Measurements from ENCODE around the gene NCKIPSD.

NCKIPSD gene

DNA sequence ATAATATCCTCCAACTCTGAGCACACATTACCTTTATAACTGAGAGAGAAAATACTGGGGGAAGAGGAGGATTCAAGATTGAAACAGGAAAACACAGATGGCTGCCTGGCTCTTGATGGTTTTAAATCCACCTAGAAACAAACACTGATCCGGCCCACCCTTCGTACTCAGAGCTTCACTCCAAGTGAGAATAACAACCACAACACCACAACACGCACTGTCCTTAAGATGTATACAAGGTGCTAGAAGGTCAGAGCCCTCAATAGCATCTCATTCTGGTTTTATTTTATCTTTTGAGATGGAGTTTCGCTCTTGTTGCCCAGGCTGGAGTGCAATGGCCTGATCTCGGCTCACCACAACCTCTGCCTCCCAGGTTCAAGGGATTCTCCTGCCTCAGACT, 21.4 kb upstream of the NCKIPSD start:
- POLR2A ChIA-PET (ENCODE audit: low non-redundant PET) = no interaction called here
- peak overlapping the region; percentile 98 for H3K27ac ChIP-seq

DNA sequence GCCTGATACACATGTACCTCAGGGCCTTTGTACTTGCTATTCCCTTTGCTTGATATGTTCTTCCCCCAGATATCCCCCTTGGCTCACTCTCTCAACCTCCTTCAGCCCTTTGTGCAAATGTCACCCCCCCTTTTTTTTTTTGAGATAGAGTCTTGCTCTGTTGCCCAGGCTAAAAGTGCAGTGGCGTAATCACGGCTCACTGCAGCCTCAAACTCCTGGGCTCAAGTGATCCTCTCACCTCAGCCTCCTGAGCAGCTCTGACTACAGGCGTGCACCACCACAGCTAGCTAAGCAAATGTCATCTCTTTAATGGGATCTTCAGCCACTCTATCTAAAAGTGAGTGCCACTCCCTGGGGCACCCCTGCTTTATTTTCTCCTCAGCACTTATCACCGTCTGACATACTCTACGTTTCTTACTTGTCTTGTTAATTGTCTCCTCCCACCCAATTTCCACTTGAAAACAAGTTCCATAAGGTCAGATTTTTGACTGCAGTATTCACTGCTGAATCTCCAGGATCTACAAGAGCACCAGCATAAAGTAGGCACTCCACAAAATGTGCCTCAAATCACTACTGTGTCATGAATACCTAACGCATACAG, 16.7 kb upstream of the NCKIPSD start:
- POLR2A ChIA-PET (ENCODE audit: low non-redundant PET) = no interaction called here
- CTCF ChIA-PET = no interaction called here
- TF ChIP-seq, protein P1, sequence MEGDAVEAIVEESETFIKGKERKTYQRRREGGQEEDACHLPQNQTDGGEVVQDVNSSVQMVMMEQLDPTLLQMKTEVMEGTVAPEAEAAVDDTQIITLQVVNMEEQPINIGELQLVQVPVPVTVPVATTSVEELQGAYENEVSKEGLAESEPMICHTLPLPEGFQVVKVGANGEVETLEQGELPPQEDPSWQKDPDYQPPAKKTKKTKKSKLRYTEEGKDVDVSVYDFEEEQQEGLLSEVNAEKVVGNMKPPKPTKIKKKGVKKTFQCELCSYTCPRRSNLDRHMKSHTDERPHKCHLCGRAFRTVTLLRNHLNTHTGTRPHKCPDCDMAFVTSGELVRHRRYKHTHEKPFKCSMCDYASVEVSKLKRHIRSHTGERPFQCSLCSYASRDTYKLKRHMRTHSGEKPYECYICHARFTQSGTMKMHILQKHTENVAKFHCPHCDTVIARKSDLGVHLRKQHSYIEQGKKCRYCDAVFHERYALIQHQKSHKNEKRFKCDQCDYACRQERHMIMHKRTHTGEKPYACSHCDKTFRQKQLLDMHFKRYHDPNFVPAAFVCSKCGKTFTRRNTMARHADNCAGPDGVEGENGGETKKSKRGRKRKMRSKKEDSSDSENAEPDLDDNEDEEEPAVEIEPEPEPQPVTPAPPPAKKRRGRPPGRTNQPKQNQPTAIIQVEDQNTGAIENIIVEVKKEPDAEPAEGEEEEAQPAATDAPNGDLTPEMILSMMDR (conservative IDR thresholded peaks at IDR 0.05; ENCODE audit: low read depth) = no peak
- H3K27ac ChIP-seq = no peak overlapping the region
- no peak for DNase-seq (ENCODE audit: low spot score)

More for the DNA sequence above, 21.4 kb upstream of the NCKIPSD start:
- CTCF ChIA-PET = interaction anchor here (0.8 kb wide), 1 partner anchor 22 kb away, joined by 4 read pairs; no protein-coding TSS in a partner anchor
- TF ChIP-seq, protein P1 (conservative IDR thresholded peaks at IDR 0.05; ENCODE audit: low read depth) = no peak
- DNase-seq (ENCODE audit: low spot score) = no peak

DNA sequence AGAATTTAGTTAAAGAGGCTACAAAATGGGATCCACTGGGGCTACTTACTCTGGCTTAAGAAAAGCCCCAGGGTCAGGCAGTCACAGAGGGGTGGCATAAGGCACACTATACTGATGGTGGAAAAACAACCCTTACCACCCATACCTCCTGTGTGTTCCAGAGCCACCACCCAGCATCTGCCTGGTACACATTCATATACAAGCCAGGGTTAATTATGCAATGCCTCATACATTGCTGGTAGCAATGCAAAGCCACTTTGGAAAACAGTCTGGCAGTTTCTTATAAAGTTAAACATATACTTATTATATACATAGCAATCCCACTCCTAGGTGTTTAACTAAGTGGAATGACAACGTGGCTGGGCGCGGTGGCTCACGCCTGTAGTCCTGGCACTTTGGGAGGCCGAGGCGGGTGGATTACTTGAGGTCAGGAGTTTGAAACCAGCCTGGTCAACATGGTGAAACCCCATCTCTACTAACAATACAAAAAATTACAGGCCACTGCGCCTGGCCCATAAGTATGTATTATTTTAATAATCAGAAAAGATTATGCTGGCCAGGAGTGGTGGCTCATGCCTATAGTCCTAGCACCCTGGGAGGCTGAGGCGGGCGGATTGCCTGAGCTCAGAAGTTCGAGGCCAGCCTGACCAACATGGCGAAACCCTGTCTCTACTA, 15.2 kb upstream of the NCKIPSD start:
- CTCF ChIA-PET = no interaction called here
- POLR2A ChIA-PET (ENCODE audit: low non-redundant PET) = no interaction called here

DNA sequence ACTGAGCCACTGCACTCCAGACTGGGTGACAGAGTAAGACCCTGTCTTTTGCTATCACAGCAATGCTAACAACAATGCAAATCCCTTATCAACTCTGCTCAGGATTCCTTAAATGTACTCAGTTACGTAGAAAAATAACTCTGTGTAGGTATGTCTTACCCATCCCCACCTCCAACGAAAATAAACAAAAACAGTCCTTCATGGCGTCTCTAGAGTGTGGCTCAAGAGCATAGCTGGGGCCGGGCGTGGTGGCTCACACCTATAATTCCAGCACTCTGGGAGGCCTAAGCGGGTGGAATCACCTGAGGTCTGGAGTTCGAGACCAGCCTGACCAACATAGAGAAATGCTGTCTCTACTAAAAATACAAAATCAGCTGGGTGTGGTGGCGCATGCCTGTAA, 13.2 kb upstream of the NCKIPSD start:
- peak overlapping the region; percentile 44 for H3K27ac ChIP-seq
- POLR2A ChIA-PET (ENCODE audit: low non-redundant PET) = interaction anchor here (0.5 kb wide), 1 partner anchor 21 kb away, joined by 4 read pairs; no protein-coding TSS in a partner anchor
- CTCF ChIA-PET = interaction anchor here (0.6 kb wide), 1 partner anchor 395 kb away, joined by 3 read pairs; no protein-coding TSS in a partner anchor
- TF ChIP-seq, protein P1 (conservative IDR thresholded peaks at IDR 0.05; ENCODE audit: low read depth) = no peak
- no peak for DNase-seq (ENCODE audit: low spot score)

More for the DNA sequence above, 15.2 kb upstream of the NCKIPSD start:
- TF ChIP-seq, protein P1 (conservative IDR thresholded peaks at IDR 0.05; ENCODE audit: low read depth) = no peak
- DNase-seq (ENCODE audit: low spot score) = no peak
- H3K27ac ChIP-seq = peak overlapping the region; percentile 47

DNA sequence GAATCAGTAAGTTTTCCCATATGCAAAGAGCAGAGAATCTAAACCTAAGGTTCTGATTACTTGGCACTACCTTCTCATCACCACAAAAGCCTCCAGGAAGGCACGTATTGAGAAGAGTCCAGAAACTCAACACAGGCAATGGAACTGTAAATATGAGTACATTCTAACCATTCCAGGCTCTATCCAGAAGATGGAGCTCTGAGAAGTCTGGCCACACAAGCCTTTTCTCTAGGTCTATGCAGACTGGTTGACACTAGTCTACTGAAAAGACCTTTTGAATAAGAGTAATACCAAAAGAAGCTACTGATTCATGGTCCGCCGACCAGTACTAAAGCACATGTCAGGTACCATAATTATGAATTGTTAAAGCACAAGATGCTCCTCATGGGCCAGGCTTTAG, 12.2 kb upstream of the NCKIPSD start:
- ChIA-PET CTCF (no interaction called here), POLR2A (ENCODE audit: low non-redundant PET) (no interaction called here)
- TF ChIP-seq, protein P1 (conservative IDR thresholded peaks at IDR 0.05; ENCODE audit: low read depth) = no peak
- DNase-seq (ENCODE audit: low spot score) = no peak
- peak overlapping the region; percentile 62 for H3K27ac ChIP-seq

DNA sequence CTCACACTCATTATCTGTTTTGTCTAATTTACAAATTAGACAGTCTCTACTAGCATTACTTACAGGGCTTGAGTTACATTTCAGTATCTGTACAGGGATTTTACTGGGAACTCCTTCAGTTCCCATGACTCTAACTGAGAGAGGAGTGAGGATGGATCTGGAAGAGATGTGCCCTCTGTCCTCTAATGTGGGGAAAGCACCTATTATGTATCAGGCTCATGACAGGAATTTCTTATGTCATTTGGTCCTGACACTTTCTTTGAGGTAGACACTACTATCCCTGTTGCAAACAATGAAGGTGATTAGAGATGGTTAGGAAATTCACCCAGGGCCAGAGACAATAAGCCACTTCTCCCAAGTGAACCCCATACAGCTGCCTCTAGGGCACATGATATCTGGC, 10.9 kb upstream of the NCKIPSD start:
- CTCF ChIA-PET = interaction anchor here (0.9 kb wide), 1 partner anchor 35 kb away, joined by 6 read pairs; no protein-coding TSS in a partner anchor
- POLR2A ChIA-PET (ENCODE audit: low non-redundant PET) = no interaction called here
- no peak for DNase-seq (ENCODE audit: low spot score)
- H3K27ac ChIP-seq = peak overlapping the region; percentile 62
- TF ChIP-seq, protein P1 (conservative IDR thresholded peaks at IDR 0.05; ENCODE audit: low read depth) = no peak
